Activated naive CD8-positive, alpha-beta T cell treated with anti-CD3 and anti-CD28 coated beads, Interleukin-2, amount 50 U/mL, for 16 hours (primary cell): Measurements from ENCODE around the gene CORO1C.

Source experiments
- DNase-seq: peaks from one replicate; pipeline ENCODE4 v3.0.0-alpha.2; 2020; ENCODE audit warnings: low read depth, low spot score

Gene CORO1C

DNA sequence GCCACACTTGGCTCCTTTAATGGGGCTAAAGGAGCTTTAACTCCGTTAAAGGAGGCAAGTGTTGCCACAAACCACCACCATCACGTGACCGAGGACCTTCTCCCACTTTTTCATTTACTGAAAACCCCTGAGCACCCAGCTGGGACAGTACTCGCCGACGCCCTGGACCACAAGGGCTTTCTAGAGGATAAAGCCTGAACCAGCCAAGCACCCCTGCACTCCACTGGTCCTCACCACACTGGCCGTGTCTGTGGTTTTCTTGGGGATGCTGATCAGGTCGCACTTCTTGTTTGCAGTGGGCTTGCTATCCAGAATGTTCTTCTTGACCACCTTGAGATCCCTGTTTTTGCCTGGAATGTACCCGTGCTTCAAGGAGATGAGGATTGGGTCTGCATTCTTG lies 82.9 kb downstream of the CORO1C start:
- DNase-seq: no peak

DNA sequence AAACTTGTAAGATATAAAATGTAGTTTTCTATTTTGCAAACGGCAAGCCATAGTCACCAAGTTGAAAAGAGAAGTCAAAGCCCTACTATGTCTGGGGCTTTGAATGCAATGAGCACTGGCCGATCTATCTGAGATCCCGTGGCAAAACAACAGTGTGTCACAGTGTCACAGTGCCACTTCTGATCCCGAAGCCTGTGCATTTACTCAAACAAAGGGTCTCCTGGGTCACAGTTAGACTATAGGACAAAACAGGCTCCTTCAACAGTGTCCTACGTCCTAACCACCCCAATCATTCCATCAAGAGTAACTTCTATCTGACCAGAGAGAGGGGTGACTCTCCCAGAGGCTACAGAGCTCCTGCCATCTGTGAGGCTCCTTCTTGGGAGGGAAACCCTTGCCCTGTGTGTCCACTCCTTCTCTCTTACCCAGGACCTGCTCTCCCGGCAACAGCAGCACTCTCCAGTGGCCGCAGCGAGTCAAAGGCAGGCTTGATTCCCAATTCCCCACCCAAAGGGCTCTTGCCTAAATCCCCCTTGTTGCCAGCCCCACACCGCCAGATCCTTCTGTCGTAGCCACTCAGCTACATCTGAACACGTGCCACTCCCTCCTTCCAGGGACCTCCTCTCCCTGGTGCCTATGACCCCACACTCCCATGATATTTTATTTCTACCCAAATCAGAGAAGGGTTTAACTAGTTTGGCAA lies 83.6 kb downstream of the CORO1C start:
- no peak for DNase-seq

DNA sequence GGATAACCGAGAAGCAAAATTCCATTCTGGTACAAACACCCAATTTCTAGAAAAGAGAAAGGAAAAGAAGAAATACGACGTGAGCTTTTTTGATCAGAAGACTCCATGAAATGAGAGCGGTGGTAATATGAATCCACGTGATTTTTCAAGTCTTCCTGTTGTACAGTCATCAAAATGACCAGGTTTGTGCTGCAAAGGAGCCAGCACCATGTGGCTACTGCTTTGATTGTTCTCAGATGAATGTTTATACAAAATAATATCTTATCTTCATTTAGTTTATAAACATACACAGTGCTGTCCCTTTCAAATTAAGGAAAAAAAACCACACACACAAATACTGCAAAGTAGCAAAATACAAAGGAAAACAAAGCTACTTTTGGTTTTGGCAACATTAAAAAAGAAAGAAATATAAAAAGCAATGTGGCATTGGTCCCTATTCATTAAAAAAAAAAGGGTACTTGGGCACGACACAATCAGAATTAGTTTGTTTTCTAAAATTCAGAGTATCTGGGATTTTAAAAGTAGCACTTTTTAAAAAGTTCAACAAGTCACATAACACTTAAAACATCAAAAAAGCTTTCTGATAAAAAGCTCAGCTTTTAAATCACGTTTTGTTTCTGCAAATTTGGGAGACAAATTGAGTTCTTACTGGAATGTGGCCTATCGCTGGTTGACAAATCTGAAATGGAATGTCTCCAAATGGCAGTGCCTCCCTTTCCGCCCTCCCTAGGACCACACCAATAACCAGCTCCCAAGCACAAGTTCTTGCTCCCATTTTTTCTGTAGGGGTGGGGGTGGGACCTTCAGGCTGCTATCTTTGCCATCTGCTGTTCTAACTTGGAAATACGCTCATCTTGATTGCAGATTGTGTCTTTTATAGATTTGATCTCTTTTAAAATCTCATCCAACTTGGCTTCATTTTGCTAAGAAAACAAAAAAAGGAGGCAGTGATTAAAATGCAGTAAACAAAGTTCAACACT lies 84.4 kb downstream of the CORO1C start:
- no peak for DNase-seq

DNA sequence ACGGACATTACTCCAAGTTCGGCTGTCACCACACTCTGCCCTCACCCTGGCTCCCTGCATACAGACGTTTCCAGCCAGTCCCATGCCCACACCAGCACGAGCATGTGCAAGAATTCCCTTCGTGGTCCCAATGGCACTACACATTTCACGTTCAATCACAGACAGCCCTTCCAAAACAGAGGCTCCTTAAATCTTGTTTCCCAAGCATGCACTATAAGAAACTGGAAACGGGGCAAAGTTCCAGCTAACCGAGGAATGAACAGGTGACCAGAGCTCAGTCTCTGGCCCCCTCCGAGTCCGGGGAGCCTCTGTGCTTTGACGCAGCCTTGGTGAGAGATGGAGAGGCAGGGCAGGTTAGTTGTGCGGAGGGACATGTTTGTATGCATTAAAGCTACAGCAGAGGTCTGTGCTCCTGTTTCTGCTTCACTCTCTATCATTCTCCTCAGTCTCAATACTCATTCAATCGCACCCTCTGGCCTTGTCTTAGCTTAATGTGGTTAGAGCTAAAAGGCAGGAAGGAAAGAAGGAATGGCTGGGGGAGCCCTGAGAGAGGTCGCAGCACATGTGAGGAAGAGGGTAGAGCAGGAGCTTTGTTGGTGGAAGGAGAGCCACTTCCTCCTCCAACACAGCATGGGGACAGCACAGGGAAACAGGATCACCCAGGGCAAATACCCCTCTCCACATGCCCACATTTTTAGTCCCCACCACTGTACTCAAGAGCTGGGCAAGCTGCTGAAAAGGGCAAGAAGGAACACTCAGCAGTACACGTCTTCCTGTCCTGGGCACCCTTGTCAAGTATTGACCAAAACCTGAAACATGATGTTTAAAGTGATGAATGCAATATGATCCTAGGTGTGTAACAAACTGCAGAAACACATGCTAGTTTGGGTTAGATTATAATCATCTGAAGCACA lies 85.4 kb downstream of the CORO1C start:
- DNase-seq: no peak

DNA sequence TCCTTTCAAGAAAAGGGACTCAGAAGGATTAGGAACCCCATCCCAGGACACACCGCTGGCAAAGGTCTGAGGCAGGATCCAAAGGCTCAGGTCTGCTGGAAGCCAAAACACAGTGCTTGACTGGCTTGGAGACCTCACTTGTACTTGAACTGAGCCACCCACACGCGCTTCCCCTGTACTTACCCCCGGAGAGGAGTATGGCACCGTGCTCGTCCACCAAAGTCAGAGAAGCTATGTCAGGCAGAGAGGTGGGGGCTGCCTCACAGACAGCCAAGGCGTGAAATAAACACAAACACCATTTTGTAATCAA lies 86.6 kb downstream of the CORO1C start:
- DNase-seq: no peak

DNA sequence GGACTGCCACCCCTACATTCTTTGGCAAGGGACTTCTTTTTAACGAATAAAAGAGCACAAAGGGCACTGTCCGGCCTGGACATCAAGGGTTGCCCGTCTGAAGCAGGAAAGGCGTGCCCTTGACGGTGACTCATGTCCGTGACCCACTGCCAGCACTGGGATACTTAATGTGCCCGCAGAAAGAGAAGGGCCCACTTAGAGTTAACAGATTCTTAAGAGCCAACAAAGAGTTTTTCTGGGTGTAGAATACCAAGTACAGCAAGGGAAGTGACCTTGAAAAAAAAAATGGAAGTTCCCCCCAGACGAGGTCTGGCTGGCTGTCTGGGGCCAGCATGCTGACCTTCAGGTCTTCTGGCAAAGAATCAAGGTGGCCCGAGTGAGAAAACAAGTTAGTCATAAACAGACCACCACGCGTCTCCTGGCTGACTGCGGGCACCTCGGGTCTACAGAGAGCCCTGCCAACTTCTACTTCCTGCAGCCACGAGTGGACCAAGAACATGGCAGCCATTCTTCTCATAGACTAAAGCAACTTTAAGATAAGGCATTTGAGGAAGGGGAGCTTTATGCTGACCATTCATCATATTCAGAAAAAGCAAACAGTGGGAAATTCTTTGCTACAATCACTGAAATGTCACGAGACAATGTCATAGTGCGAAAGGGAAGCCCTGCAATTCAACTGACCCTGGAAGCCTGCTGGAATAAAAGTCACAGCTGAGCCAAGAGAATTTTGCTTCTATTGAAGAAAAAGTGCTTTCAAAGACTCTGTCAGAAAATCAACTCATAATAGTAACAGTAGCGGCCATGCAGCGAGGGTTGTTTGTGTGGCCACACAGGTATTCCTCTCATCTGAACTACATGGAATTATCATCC lies 87.1 kb downstream of the CORO1C start:
- no peak for DNase-seq

DNA sequence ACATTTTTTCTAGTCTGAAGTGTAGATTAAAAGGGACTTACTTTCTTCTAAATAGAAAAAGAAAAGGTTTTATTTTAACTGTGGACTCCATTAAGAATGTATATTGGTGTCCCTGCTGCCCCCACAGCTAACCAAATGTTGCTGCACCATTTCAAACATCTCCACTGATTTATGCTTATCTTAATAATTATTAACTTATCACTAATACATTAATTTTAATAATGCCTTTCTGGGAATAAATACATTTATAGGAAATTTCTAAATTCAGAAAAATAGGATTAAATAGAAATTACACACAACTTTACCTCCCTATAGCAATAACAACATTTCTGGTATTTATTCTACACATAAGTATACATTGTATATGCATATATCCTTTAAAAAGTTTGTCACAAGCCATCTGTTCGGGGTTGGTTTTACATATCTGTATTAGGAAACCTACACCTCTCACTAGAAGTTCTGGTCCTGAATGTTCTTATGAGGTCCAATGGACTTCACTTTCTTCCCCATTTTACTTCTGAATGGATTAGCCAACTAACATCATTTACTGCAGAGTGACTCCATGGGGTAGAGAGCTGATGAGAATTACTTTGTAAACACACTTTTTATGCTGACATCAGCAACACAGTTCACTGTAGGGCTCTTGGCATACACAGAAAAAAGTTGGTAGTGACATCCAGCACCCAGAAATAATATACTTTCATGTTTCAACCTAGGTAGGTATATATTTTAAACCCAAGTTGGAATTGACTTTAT lies 88.2 kb downstream of the CORO1C start:
- DNase-seq: no peak

DNA sequence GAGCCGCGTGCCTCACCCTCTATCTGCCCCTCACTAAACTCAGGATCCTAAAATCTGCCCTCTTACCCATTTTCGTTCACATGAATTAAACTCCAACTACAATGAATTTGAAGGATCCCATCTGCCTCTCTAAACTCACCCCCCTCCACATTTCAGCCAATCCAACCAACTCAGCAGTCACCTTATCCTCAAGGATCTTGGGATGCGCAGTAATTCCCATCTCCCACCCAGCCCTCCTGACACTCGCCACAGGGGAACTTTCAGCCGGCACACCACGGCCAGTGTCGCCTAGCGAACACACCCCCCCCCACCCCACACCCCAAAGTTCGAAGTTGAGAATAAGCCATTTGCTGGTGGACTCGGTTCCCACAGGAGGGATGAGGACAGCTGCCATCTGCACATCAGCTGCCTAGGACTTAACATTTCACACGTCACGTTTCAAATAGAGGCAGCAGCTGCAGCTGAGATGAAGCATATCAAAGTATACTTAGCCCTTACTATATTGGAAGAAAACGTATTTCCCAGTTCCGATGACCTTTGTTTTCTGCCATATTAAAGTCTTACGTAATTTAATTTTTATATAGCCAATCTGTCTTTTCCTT lies 88.9 kb downstream of the CORO1C start:
- DNase-seq: no peak

DNA sequence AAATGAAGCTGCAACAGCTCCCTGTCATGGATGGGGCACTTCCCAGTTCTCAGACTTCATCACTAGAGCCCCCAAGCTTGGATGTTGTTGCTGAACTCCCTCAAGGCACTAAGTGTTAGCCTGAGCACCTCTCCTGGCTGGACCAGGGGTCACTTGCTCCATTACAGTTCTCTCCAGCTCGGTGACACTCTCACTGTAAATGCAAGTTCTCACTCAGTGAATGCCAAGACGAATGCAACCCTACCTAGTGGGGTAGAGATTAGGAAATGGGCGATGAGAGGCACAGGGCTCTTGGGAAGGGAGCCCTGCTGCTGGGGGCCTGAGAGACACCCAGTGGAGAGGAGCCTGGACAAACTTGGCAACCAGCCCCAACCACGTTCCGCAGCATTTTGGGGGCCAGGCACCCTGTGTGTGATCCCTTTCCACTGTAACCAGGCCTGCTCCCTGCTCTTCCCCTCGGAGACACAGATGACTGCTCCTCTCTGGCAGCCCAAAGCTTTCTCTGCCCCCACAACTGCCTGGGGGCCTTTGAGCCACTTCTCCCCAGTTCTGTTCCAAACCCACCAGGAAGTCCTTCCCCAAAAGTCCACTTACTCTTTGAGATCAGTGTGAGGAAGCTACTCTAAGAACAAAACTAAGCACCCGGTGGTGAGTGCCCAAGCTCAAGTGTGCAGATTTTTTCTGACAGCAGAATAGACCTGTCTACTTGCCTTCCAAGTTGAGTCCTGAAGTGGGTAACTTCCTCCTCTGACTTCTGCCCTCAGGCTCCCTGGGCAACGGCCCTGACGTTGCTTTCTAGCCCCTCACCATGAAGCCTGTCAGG lies 89.7 kb downstream of the CORO1C start:
- no peak for DNase-seq

DNA sequence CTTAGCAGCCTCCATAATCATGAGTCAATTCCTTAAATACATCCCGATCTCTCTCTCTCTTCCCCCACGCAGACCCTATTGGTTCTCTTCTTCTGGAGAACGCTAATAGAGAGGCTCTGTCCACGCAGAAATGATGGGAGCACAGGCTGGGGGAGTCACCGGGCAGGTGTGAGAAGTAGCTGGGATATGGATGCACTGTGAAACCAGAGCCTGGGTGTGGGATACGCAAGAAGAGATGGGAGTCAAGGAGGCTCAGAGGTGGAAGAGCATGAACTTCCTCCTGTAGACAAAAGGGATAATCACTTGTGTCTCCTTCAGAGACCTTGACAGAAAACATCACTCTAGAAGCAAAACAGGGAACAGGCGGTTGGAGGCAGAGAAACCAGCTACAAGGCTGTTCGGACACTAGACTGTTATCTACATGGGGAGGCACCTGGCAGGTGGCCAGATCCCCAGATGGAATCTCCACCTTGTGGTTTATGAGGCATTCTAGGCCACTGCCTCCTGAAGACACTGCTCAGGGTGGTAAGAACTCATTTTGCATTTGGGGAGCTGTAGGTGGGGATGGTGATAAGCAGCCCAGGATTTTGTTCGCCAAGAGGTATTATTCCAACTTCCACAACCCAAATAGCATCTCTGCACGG lies 90.4 kb downstream of the CORO1C start:
- DNase-seq: no peak

DNA sequence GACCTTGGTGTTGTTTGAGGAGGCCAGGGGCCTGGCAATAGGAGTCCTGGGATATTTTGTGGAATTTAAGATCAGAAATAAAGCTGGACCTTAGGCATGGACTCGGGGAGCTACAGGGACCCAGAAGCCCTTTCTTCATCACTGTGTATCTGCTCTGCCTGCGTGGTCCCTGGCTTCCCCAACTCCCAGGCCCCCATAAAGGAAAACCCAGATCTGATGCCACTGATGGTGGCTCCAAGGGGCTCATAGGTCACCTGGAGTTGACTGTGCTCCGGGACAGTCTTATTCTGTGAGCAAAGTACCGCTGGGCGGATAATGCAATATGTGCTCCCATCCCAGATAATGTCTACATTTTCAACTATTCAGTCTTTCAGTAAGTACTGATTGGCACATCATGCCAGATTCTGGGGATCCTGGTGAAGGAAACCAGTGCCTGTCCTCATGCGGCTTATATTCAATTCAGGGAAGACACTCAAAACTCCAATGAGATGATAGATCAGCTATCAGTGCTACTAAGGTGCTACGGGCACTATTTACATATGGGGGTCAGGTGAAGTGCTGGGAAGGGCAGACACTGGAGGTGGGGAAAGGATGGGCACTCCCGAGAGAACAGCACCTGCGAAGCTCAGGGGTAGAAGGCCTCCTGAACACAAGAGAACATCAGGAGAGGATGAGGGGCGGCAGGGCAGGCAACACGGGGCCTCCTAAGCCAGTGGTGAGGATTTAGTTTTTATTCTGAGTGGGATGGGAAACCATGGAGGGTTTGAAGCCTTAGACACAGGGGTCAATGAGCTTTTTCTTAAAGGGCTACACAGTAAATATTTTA lies 92.1 kb downstream of the CORO1C start:
- DNase-seq: no peak

DNA sequence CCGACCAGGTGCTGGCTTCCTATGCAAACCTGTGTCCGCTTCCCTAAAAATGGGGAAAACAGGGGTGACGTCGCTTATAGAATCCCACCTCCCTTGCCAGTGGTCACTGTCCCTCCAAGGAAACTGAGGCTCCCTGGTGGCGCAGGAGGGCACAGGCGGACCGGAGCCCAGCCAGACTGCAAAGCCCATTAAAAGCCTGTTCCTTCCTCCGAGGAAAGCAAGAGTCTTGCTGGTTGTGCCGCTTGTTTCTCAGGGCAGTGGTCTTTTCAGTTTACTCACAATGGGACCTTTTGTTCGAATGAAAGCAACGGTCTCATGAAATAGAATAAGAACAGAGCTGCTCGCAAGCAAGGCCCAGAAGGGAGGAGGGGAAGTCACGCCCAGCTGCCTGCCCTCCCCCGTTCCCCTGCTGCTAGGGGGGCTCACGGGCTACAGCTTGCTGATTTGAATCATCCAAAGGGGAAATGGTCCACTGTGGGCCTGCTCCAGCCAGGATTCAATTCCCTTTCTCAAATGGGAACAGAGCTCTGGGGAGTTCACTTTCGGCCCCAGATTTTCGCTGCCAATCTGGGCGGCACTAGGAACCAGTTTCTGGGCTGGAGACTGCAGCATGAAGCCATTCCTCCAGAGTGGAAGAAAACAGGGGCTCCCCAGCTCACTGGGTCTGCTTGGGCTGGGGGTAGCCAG lies 93.0 kb downstream of the CORO1C start:
- DNase-seq: no peak

DNA sequence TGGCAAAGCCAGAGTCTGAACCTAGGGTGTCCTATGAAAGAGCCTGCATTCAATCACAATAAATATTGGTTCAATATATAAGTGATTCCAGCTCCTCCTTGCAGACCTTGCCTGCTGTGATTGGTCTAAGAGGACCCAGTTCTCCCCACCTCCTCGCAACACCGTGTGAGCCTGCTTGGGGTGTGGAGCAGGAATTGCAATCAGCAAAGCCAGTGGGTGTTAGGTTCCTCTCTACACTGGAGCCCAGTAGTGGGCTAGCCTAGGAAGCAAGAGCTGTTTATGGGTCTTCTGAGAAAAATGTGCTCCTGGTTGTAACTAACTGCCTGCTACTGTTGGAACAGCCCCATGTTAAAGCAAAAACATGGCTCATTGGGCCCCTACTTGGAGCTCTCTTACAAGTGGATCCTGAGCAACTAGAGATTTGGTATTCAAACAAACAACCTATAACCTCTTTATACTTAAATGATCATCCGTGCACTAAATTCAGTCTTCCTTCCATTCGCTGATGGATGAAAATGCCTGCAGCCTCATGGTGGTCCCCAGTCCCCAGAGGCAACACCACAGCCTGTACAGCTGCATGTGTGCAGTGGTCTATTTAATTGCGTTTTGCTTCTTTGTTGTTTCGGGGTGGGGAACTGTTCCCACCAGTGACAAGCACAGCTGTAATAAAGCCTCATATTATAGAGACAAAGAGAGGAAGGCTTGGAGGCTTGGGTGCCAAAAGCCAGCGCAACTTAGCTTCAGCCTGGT lies 93.9 kb downstream of the CORO1C start:
- no peak for DNase-seq

DNA sequence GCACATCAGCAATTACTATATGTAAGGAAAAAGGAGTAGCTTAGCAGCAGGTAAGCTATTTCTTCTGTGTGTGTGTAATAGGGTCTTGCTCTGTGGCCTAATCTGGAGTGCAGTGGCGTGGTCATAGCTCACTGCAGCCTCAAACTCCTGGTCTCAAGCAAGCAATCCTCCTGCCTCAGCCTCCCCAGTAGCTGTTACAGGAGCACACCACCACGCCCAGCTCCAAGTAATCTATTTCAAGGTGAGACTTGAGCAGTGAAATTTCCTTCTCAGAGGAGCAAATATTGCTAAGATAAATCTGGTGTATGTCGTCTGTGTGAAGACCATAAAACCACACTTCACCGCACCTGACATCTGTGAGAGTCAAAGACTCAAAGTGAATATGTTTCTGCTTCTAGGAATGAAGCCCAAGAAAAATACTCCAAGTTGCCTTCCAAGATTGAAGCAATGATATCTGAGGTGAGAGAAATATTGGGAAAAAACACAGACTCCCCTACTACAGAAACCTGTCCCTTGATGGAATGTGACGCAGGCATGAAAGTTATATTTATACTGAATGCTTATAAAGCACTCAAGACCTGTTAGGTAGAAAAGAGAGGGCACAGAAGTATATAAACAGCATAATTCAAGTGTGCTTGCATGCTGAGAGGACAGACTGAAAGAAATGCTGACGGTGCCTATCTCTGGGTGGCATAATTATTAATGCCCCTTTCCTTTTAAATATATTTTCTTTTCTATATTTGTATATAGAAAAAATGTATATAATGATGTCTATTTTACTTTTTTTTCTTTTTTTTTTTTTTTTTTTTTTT lies 95.1 kb downstream of the CORO1C start:
- DNase-seq: no peak

DNA sequence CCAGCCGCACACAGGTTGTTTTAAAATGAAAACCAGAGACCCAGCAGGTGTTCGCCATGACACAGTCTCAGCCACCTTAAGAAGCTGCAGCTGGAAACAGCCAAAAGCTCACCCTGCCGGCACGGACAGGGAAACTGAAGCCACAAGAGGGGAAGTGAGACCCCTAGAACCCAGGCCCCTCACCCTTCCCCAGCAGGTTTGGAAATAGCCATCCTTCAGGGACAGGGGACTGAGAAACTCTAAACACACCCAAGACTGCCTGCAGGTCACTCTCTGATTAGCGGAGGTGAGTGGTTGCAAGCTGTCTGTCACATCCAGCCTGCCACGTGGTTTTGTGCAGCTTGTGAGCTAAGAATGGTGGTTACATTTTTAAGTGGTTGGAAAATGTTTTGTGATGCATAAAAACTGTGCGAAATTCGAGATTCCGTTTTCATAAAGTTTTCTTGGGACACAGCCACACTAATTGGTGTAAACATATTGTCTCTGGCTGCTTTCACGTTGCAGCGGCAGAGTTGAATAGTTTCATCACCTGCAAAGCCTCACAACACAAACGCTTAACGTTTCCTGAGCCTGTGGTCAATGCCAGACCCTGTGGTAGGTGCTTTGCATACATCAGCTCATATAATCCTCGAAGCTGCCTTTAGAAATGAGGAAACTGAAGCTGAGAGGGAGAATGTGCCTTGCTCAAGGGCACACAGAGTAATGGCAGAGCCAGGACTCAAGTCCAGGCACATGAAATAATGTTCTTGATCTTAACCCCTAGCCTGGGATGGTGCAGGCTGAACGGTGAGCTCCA lies 95.9 kb downstream of the CORO1C start:
- no peak for DNase-seq
